ENCODE data around the gene MXD1.

DNA sequence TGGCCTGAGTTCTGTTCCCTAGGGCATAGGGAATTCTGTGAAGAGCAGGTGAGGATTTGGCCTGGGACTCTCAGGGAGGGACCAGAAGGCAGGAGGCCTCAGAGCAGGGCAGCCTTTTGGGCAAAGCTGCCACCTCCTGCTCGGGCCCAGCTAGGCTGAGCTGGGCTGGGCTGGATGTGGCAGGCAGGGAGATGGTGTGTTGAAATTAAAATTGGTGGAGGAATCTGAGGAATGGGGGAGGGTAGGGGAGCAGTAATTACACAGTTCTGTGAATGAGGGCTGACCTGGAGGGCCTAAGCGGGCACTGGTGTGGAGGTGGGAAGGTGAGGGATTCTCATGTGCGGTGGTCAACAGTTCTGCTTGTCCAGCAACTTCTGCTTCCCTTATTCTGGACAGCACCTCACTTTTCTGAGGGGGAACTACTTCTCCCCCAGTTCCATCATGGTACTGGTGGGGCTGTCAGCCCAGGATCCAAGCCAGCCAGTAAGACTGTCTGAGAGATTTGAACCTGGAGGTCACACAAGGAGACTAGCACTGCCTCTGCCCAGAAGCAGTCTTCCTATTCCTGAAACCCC, 68.6 kb downstream of the MXD1 start:
- TF ChIP-seq, protein P1, sequence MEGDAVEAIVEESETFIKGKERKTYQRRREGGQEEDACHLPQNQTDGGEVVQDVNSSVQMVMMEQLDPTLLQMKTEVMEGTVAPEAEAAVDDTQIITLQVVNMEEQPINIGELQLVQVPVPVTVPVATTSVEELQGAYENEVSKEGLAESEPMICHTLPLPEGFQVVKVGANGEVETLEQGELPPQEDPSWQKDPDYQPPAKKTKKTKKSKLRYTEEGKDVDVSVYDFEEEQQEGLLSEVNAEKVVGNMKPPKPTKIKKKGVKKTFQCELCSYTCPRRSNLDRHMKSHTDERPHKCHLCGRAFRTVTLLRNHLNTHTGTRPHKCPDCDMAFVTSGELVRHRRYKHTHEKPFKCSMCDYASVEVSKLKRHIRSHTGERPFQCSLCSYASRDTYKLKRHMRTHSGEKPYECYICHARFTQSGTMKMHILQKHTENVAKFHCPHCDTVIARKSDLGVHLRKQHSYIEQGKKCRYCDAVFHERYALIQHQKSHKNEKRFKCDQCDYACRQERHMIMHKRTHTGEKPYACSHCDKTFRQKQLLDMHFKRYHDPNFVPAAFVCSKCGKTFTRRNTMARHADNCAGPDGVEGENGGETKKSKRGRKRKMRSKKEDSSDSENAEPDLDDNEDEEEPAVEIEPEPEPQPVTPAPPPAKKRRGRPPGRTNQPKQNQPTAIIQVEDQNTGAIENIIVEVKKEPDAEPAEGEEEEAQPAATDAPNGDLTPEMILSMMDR (IDR thresholded peaks at IDR 0.05), result no peak
- no peak for TF ChIP-seq EZH2 (IDR thresholded peaks at IDR 0.05; ENCODE audit: borderline replicate concordance, insufficient read depth, low read depth, low read length, poor library complexity, severe bottlenecking)
